ENCODE results near the gene INAFM2. TPM values are rescaled to one million over a fixed set of nuclear protein-coding genes. Genes with fewer than 3 reads are reported as not detected.

INAFM2 gene
- total RNA-seq, 2 experiments from 2014 or later = 6.8 to 7.0 TPM

- peaks cover 22% of the 10 kb centered on the region for H3K4me1 Mint-ChIP-seq (ENCODE audit: low read depth)
- Histone ChIP-seq H3K27me3 (ENCODE audit: control insufficient read depth in 1 of 2, insufficient read depth in 2 of 2, low read length in 2 of 2) (no peaks in the 10 kb centered on the region), H3K4me3 (ENCODE audit: low read length) (no peak overlapping the region), H3K27ac (ENCODE audit: low read depth in 1 of 2, low read length in 2 of 2) (no peak overlapping the region), H3K36me3 (ENCODE audit: insufficient read depth, low read length) (no peaks in the 10 kb centered on the region), H3K9me3 (ENCODE audit: control insufficient read depth in 1 of 2, insufficient read depth in 1 of 2, low read length in 2 of 2) (no peaks in the 10 kb centered on the region), H3K4me1 (ENCODE audit: insufficient read depth, low read length) (peaks cover 18% of the 10 kb centered on the region)
- no peak overlapping the region for H3K4me3 Mint-ChIP-seq
- ChIA-PET CTCF (no interaction called here), POLR2A (no interaction called here)
- ATAC-seq (ENCODE audit: poor library complexity) (no peak), DNase-seq (no peak)
- H3K36me3 Mint-ChIP-seq (ENCODE audit: low read depth) = no peaks in the 10 kb centered on the region
- no peaks in the 10 kb centered on the region for H3K27me3 Mint-ChIP-seq
- intact Hi-C loops (cut with DNase I, micrococcal nuclease) = loop anchor here in 1 of 2 experiments (5.0 to 10.0 kb wide), 2 partner anchors 114 to 546 kb away; partner anchors contain the start of gene FSIP1
- no peak overlapping the region for H3K27ac Mint-ChIP-seq
- H3K9me3 Mint-ChIP-seq = no peaks in the 10 kb centered on the region
- TF ChIP-seq CTCF (IDR thresholded peaks at IDR 0.05) = no peak
Measured at GRCh38 chr15:40331026-40331425, 7.5 kb downstream of the INAFM2 start.

GRCh38 chr15:40331637-40332036 lies 8.1 kb downstream of the INAFM2 start:
- H3K4me3 ChIP-seq (ENCODE audit: low read length) = no peak overlapping the region
- POLR2A ChIA-PET = no interaction called here
- CTCF ChIA-PET = interaction anchor here (1.1 to 1.4 kb wide), 2 partner anchors 8 to 11 kb away, joined by 4 read pairs; partner anchors contain the start of gene INAFM2
- Mint-ChIP-seq H3K27me3 (no peaks in the 10 kb centered on the region), H3K27ac (no peak overlapping the region), H3K4me3 (no peak overlapping the region), H3K36me3 (ENCODE audit: low read depth) (no peaks in the 10 kb centered on the region), H3K9me3 (no peaks in the 10 kb centered on the region), H3K4me1 (ENCODE audit: low read depth) (peaks cover 21% of the 10 kb centered on the region)
- peaks cover 19% of the 10 kb centered on the region for H3K4me1 ChIP-seq (ENCODE audit: insufficient read depth, low read length)
- ATAC-seq (ENCODE audit: poor library complexity) = no peak
- no peak overlapping the region for H3K27ac ChIP-seq (ENCODE audit: low read depth in 1 of 2, low read length in 2 of 2)
- H3K36me3 ChIP-seq (ENCODE audit: insufficient read depth, low read length) = no peaks in the 10 kb centered on the region
- no peaks in the 10 kb centered on the region for H3K27me3 ChIP-seq (ENCODE audit: control insufficient read depth in 1 of 2, insufficient read depth in 2 of 2, low read length in 2 of 2)
- no peaks in the 10 kb centered on the region for H3K9me3 ChIP-seq (ENCODE audit: control insufficient read depth in 1 of 2, insufficient read depth in 1 of 2, low read length in 2 of 2)
- no peak for DNase-seq
- TF ChIP-seq CTCF (IDR thresholded peaks at IDR 0.05) = no peak
- intact Hi-C loops (cut with DNase I, micrococcal nuclease) = loop anchor here in 1 of 2 experiments (5.0 to 10.0 kb wide), 2 partner anchors 114 to 547 kb away; partner anchors contain the start of gene FSIP1

- no peaks in the 10 kb centered on the region for H3K27me3 ChIP-seq (ENCODE audit: control insufficient read depth in 1 of 2, insufficient read depth in 2 of 2, low read length in 2 of 2)
- ChIA-PET POLR2A (no interaction called here), CTCF (interaction anchor here (1.1 to 1.4 kb wide), 2 partner anchors 9 to 11 kb away, joined by 4 read pairs; partner anchors contain the start of gene INAFM2)
- H3K4me3 ChIP-seq (ENCODE audit: low read length) = no peak overlapping the region
- intact Hi-C loops (cut with DNase I, micrococcal nuclease) = loop anchor here in 1 of 2 experiments (5.0 to 10.0 kb wide), 2 partner anchors 115 to 547 kb away; partner anchors contain the start of gene FSIP1
- H3K4me1 Mint-ChIP-seq (ENCODE audit: low read depth) = peaks cover 21% of the 10 kb centered on the region
- H3K4me3 Mint-ChIP-seq = no peak overlapping the region
- DNase-seq = no peak
- peaks cover 22% of the 10 kb centered on the region for H3K4me1 ChIP-seq (ENCODE audit: insufficient read depth, low read length)
- H3K36me3 Mint-ChIP-seq (ENCODE audit: low read depth) = no peaks in the 10 kb centered on the region
- ATAC-seq (ENCODE audit: poor library complexity) = no peak
- H3K9me3 ChIP-seq (ENCODE audit: control insufficient read depth in 1 of 2, insufficient read depth in 1 of 2, low read length in 2 of 2) = no peaks in the 10 kb centered on the region
- H3K36me3 ChIP-seq (ENCODE audit: insufficient read depth, low read length) = no peaks in the 10 kb centered on the region
- no peak overlapping the region for H3K27ac ChIP-seq (ENCODE audit: low read depth in 1 of 2, low read length in 2 of 2)
- H3K9me3 Mint-ChIP-seq = no peaks in the 10 kb centered on the region
- H3K27me3 Mint-ChIP-seq = no peaks in the 10 kb centered on the region
- no peak overlapping the region for H3K27ac Mint-ChIP-seq
- no peak for TF ChIP-seq CTCF (IDR thresholded peaks at IDR 0.05)
Measured at GRCh38 chr15:40332113-40332781, 8.8 kb downstream of the INAFM2 start.
